Effector memory CD8-positive, alpha-beta T cell (primary cell): Measurements from ENCODE around the gene NPHP3.

Experiments
- ATAC-seq: fragments of 150-1000 bp; cut with Tn5 transposase; replicated peaks from 2 replicates; pipeline ENCODE4 v1.10.0; 2021; ENCODE audit warnings: mild to moderate bottlenecking, moderate library complexity
- DNase-seq, 3 experiments: peaks; one replicate each; pipeline ENCODE4 v3.0.0; 2021
- H3K27ac Mint-ChIP-seq, 2 donors: one replicate each; pipeline ENCODE4 v1.8.0; 2022; ENCODE audit warnings: mild to moderate bottlenecking in 2 of 2, mixed read lengths in 2 of 2, moderate library complexity in 2 of 2
- H3K27me3 Mint-ChIP-seq, 2 donors: one replicate each; pipeline ENCODE4 v1.8.0; 2022; ENCODE audit warnings: mixed read lengths in 2 of 2
- H3K36me3 Mint-ChIP-seq: one replicate; pipeline ENCODE4 v1.8.0; 2022; ENCODE audit warnings: mild to moderate bottlenecking, moderate library complexity, mixed read lengths; ENCODE audit not compliant: insufficient read depth
- H3K4me1 Mint-ChIP-seq, 2 donors: one replicate each; pipeline ENCODE4 v1.8.0; 2022; ENCODE audit warnings: low read depth in 2 of 2, mixed read lengths in 2 of 2
- H3K4me3 Mint-ChIP-seq, 2 donors: one replicate each; pipeline ENCODE4 v1.8.0; 2022; ENCODE audit warnings: mild to moderate bottlenecking in 2 of 2, mixed read lengths in 2 of 2, moderate library complexity in 2 of 2
- H3K9me3 Mint-ChIP-seq, 2 donors: one replicate each; pipeline ENCODE4 v1.8.0; 2022; ENCODE audit warnings: mixed read lengths in 2 of 2

NPHP3 gene

GRCh38 chr3:132669256-132669777 is 52.9 kb downstream of the NPHP3 start:
- Mint-ChIP-seq H3K4me3 (no peak overlapping the region), H3K4me1 (peaks cover 3 to 19% of the 10 kb centered on the region in 2 donors), H3K9me3 (no peaks in the 10 kb centered on the region), H3K36me3 (peaks cover 12% of the 10 kb centered on the region), H3K27ac (no peak overlapping the region), H3K27me3 (no peaks in the 10 kb centered on the region)
- no peak for DNase-seq
- ATAC-seq = no peak

- DNase-seq (no peak), ATAC-seq (no peak)
- peaks cover 12% of the 10 kb centered on the region for H3K36me3 Mint-ChIP-seq
- peaks cover 23 to 44% of the 10 kb centered on the region in 2 donors for H3K4me1 Mint-ChIP-seq
- peak overlapping the region in 1 of 2 donors; percentile 0 for H3K27ac Mint-ChIP-seq
- H3K27me3 Mint-ChIP-seq = no peaks in the 10 kb centered on the region
- no peaks in the 10 kb centered on the region for H3K9me3 Mint-ChIP-seq
- no peak overlapping the region for H3K4me3 Mint-ChIP-seq
Measured at GRCh38 chr3:132665230-132665745, 56.9 kb downstream of the NPHP3 start.

GRCh38 chr3:132662212-132662611 is 60.0 kb downstream of the NPHP3 start:
- no peaks in the 10 kb centered on the region for H3K9me3 Mint-ChIP-seq
- no peaks in the 10 kb centered on the region for H3K27me3 Mint-ChIP-seq
- H3K36me3 Mint-ChIP-seq = peaks cover 23% of the 10 kb centered on the region
- DNase-seq = no peak
- ATAC-seq = no peak
- H3K4me3 Mint-ChIP-seq = peak overlapping the region in 1 of 2 donors; percentile 32
- peaks cover 32 to 49% of the 10 kb centered on the region in 2 donors for H3K4me1 Mint-ChIP-seq
- H3K27ac Mint-ChIP-seq = no peak overlapping the region

- peak overlapping the region; percentile 97 to 99 for H3K27ac Mint-ChIP-seq
Measured at GRCh38 chr3:132661101-132661500, 61.1 kb downstream of the NPHP3 start.

GRCh38 chr3:132660811-132661070 is 61.5 kb downstream of the NPHP3 start:
- ATAC-seq = peak; percentile 12

More at GRCh38 chr3:132661101-132661500, 61.1 kb downstream of the NPHP3 start:
- H3K4me3 Mint-ChIP-seq = peak overlapping the region; percentile 92 to 97
- peaks cover 23% of the 10 kb centered on the region for H3K36me3 Mint-ChIP-seq
- peaks cover 33 to 49% of the 10 kb centered on the region in 2 donors for H3K4me1 Mint-ChIP-seq
- H3K9me3 Mint-ChIP-seq = no peaks in the 10 kb centered on the region
- H3K27me3 Mint-ChIP-seq = no peaks in the 10 kb centered on the region
- no peak for ATAC-seq
- DNase-seq = no peak

GRCh38 chr3:132660052-132660810 is 62.0 kb downstream of the NPHP3 start, which contains the start of gene UBA5:
Gene UBA5 (plus strand): TSS chr3:132660329. CDS start chr3:132660538, 209 bp downstream.
- peaks cover 23% of the 10 kb centered on the region for H3K36me3 Mint-ChIP-seq
- peaks cover 37 to 53% of the 10 kb centered on the region in 2 donors for H3K4me1 Mint-ChIP-seq
- peak; percentile 58 to 69 (median 59) for DNase-seq
- no peaks in the 10 kb centered on the region for H3K9me3 Mint-ChIP-seq
- ATAC-seq = peak; percentile 89
- peak within 1 kb of the TSS; percentile 92 to 97 for H3K4me3 Mint-ChIP-seq
- H3K27me3 Mint-ChIP-seq = no peaks in the 10 kb centered on the region
- peak within 1 kb of the TSS; percentile 97 to 99 for H3K27ac Mint-ChIP-seq

More at GRCh38 chr3:132660811-132661070, 61.5 kb downstream of the NPHP3 start:
- peaks cover 23% of the 10 kb centered on the region for H3K36me3 Mint-ChIP-seq
- DNase-seq = no peak
- no peaks in the 10 kb centered on the region for H3K27me3 Mint-ChIP-seq
- no peaks in the 10 kb centered on the region for H3K9me3 Mint-ChIP-seq
- peaks cover 33 to 49% of the 10 kb centered on the region in 2 donors for H3K4me1 Mint-ChIP-seq
- H3K4me3 Mint-ChIP-seq = peak overlapping the region; percentile 92 to 97
- peak overlapping the region; percentile 97 to 99 for H3K27ac Mint-ChIP-seq

- H3K27ac Mint-ChIP-seq = peak within 1 kb of the TSS; percentile 97 to 99
- peak within 1 kb of the TSS; percentile 92 to 97 for H3K4me3 Mint-ChIP-seq
- H3K4me1 Mint-ChIP-seq = peaks cover 37 to 47% of the 10 kb centered on the region in 2 donors
- H3K9me3 Mint-ChIP-seq = no peaks in the 10 kb centered on the region
- peaks cover 23% of the 10 kb centered on the region for H3K36me3 Mint-ChIP-seq
- ATAC-seq = peak; percentile 31
- no peaks in the 10 kb centered on the region for H3K27me3 Mint-ChIP-seq
- DNase-seq = peak; percentile 5 to 17 (median 11)
Measured at GRCh38 chr3:132659365-132660051, 62.7 kb downstream of the NPHP3 start, which contains the start of gene ACAD11. Gene ACAD11 (minus strand): TSS chr3:132659809. CDS start chr3:132659751, 58 bp downstream.

GRCh38 chr3:132659000-132659364 is 63.2 kb downstream of the NPHP3 start:
- peak overlapping the region; percentile 97 to 99 for H3K27ac Mint-ChIP-seq
- H3K36me3 Mint-ChIP-seq = peaks cover 23% of the 10 kb centered on the region
- H3K9me3 Mint-ChIP-seq = no peaks in the 10 kb centered on the region
- no peak for DNase-seq
- peak overlapping the region; percentile 92 to 97 for H3K4me3 Mint-ChIP-seq
- ATAC-seq = no peak
- peaks cover 36 to 47% of the 10 kb centered on the region in 2 donors for H3K4me1 Mint-ChIP-seq
- H3K27me3 Mint-ChIP-seq = no peaks in the 10 kb centered on the region

- peak overlapping the region; percentile 58 to 99 for H3K27ac Mint-ChIP-seq
- H3K4me3 Mint-ChIP-seq = peak overlapping the region; percentile 92 to 97
- H3K27me3 Mint-ChIP-seq = no peaks in the 10 kb centered on the region
- peaks cover 31 to 40% of the 10 kb centered on the region in 2 donors for H3K4me1 Mint-ChIP-seq
- ATAC-seq = no peak
- no peak for DNase-seq
- peaks cover 23% of the 10 kb centered on the region for H3K36me3 Mint-ChIP-seq
- no peaks in the 10 kb centered on the region for H3K9me3 Mint-ChIP-seq
Measured at GRCh38 chr3:132657869-132658747, 64.1 kb downstream of the NPHP3 start.

GRCh38 chr3:132655471-132655870 is 66.7 kb downstream of the NPHP3 start:
- no peaks in the 10 kb centered on the region for H3K9me3 Mint-ChIP-seq
- H3K27ac Mint-ChIP-seq = no peak overlapping the region
- H3K36me3 Mint-ChIP-seq = peaks cover 15% of the 10 kb centered on the region
- no peak for DNase-seq
- peaks cover 16 to 23% of the 10 kb centered on the region in 2 donors for H3K4me1 Mint-ChIP-seq
- H3K27me3 Mint-ChIP-seq = no peaks in the 10 kb centered on the region
- no peak overlapping the region for H3K4me3 Mint-ChIP-seq
- ATAC-seq = no peak

GRCh38 chr3:132654721-132655120 is 67.5 kb downstream of the NPHP3 start:
- no peaks in the 10 kb centered on the region for H3K9me3 Mint-ChIP-seq
- no peaks in the 10 kb centered on the region for H3K27me3 Mint-ChIP-seq
- peaks cover 8% of the 10 kb centered on the region for H3K36me3 Mint-ChIP-seq
- H3K4me1 Mint-ChIP-seq = peaks cover 15 to 22% of the 10 kb centered on the region in 2 donors
- DNase-seq = no peak
- ATAC-seq = no peak
- no peak overlapping the region for H3K27ac Mint-ChIP-seq
- H3K4me3 Mint-ChIP-seq = no peak overlapping the region

- H3K4me3 Mint-ChIP-seq = no peak overlapping the region
- no peak overlapping the region for H3K27ac Mint-ChIP-seq
- DNase-seq = no peak
- no peaks in the 10 kb centered on the region for H3K9me3 Mint-ChIP-seq
- no peak for ATAC-seq
- H3K4me1 Mint-ChIP-seq = peaks cover 13 to 20% of the 10 kb centered on the region in 2 donors
- no peaks in the 10 kb centered on the region for H3K27me3 Mint-ChIP-seq
- H3K36me3 Mint-ChIP-seq = peaks cover 3% of the 10 kb centered on the region
Measured at GRCh38 chr3:132654190-132654589, 68.0 kb downstream of the NPHP3 start.
